Measurements from ENCODE around the gene GALT. TPM values are rescaled to one million over a fixed set of nuclear protein-coding genes. Genes with fewer than 3 reads are reported as not detected.

The GALT gene
- total RNA-seq, 2 experiments from 2014 or later: 42.0 to 44.6 TPM

- CTCF ChIA-PET: interaction anchor here (1.8 kb wide), 1 partner anchor 31 kb away, joined by 6 read pairs; no protein-coding TSS in a partner anchor
- intact Hi-C loops (cut with micrococcal nuclease): no loop called here
Measured at GRCh38 chr9:34671307-34671706, 24.8 kb downstream of the GALT start.

GRCh38 chr9:34674440-34674839 lies 28.0 kb downstream of the GALT start:
- no peak for DNase-seq
- CTCF ChIA-PET: interaction anchor here (1.5 to 5.7 kb wide), 2 partner anchors 26 to 28 kb away, joined by 4 to 65 read pairs; no protein-coding TSS in a partner anchor
- H3K9me3 Mint-ChIP-seq: peaks cover 8% of the 10 kb centered on the region
- intact Hi-C loops (cut with micrococcal nuclease): no loop called here
- H3K36me3 Mint-ChIP-seq (ENCODE audit: low read depth): peaks cover 3% of the 10 kb centered on the region
- H3K27ac Mint-ChIP-seq: no peak overlapping the region
- no peak overlapping the region for H3K4me3 Mint-ChIP-seq
- H3K27me3 Mint-ChIP-seq (ENCODE audit: low read depth): no peaks in the 10 kb centered on the region
- no peaks in the 10 kb centered on the region for H3K4me1 Mint-ChIP-seq (ENCODE audit: low read depth)

More at GRCh38 chr9:34671307-34671706, 24.8 kb downstream of the GALT start:
- Mint-ChIP-seq H3K27ac (no peak overlapping the region), H3K4me1 (ENCODE audit: low read depth) (no peaks in the 10 kb centered on the region), H3K9me3 (peaks cover 17% of the 10 kb centered on the region), H3K4me3 (no peak overlapping the region), H3K36me3 (ENCODE audit: low read depth) (peaks cover 10% of the 10 kb centered on the region), H3K27me3 (ENCODE audit: low read depth) (no peaks in the 10 kb centered on the region)
- DNase-seq: no peak

- CTCF ChIA-PET: interaction anchor here (0.9 to 5.7 kb wide), 7 partner anchors 8 to 34 kb away, joined by 3 to 65 read pairs (median 3); partner anchors contain the start of gene CCL21
- H3K4me3 Mint-ChIP-seq: no peak overlapping the region
- peak; percentile 81 for DNase-seq
- no peaks in the 10 kb centered on the region for H3K27me3 Mint-ChIP-seq (ENCODE audit: low read depth)
- H3K9me3 Mint-ChIP-seq: peaks cover 4% of the 10 kb centered on the region
- H3K27ac Mint-ChIP-seq: no peak overlapping the region
- no peaks in the 10 kb centered on the region for H3K4me1 Mint-ChIP-seq (ENCODE audit: low read depth)
- H3K36me3 Mint-ChIP-seq (ENCODE audit: low read depth): no peaks in the 10 kb centered on the region
- intact Hi-C loops (cut with micrococcal nuclease): loop anchor here (1.0 kb wide), 1 partner anchor 27 kb away; no protein-coding TSS in a partner anchor
Measured at GRCh38 chr9:34675048-34675714, 28.7 kb downstream of the GALT start.

GRCh38 chr9:34675869-34676268 lies 29.4 kb downstream of the GALT start:
- no peak overlapping the region for H3K4me3 Mint-ChIP-seq
- intact Hi-C loops (cut with micrococcal nuclease): loop anchor here (1.0 kb wide), 1 partner anchor 26 kb away; no protein-coding TSS in a partner anchor
- no peak overlapping the region for H3K27ac Mint-ChIP-seq
- H3K9me3 Mint-ChIP-seq: no peaks in the 10 kb centered on the region
- DNase-seq: no peak
- no peaks in the 10 kb centered on the region for H3K4me1 Mint-ChIP-seq (ENCODE audit: low read depth)
- no peaks in the 10 kb centered on the region for H3K36me3 Mint-ChIP-seq (ENCODE audit: low read depth)
- CTCF ChIA-PET: interaction anchor here (0.6 to 5.7 kb wide), 7 partner anchors 8 to 53 kb away, joined by 3 to 65 read pairs (median 3); partner anchors contain the start of gene CCL21
- no peaks in the 10 kb centered on the region for H3K27me3 Mint-ChIP-seq (ENCODE audit: low read depth)

GRCh38 chr9:34684145-34684544 lies 37.7 kb downstream of the GALT start:
- CTCF ChIA-PET: interaction anchor here (0.6 to 1.2 kb wide), 3 partner anchors 9 to 18 kb away, joined by 3 to 7 read pairs (median 6); no protein-coding TSS in a partner anchor
- Mint-ChIP-seq H3K36me3 (ENCODE audit: low read depth) (no peaks in the 10 kb centered on the region), H3K27me3 (ENCODE audit: low read depth) (no peaks in the 10 kb centered on the region), H3K9me3 (no peaks in the 10 kb centered on the region), H3K4me1 (ENCODE audit: low read depth) (peaks cover 9% of the 10 kb centered on the region), H3K27ac (no peak overlapping the region), H3K4me3 (no peak overlapping the region)
- intact Hi-C loops (cut with micrococcal nuclease): loop anchor here (1.0 kb wide), 2 partner anchors 20 to 38 kb away; partner anchors contain the start of gene GALT
- DNase-seq: peak; percentile 75

GRCh38 chr9:34684816-34685215 lies 38.3 kb downstream of the GALT start:
- H3K36me3 Mint-ChIP-seq (ENCODE audit: low read depth): no peaks in the 10 kb centered on the region
- peaks cover 9% of the 10 kb centered on the region for H3K4me1 Mint-ChIP-seq (ENCODE audit: low read depth)
- no peaks in the 10 kb centered on the region for H3K27me3 Mint-ChIP-seq (ENCODE audit: low read depth)
- no peaks in the 10 kb centered on the region for H3K9me3 Mint-ChIP-seq
- no peak for DNase-seq
- intact Hi-C loops (cut with micrococcal nuclease): loop anchor here (1.0 kb wide), 2 partner anchors 21 to 39 kb away; partner anchors contain the start of gene GALT
- no peak overlapping the region for H3K27ac Mint-ChIP-seq
- no peak overlapping the region for H3K4me3 Mint-ChIP-seq
- CTCF ChIA-PET: interaction anchor here (1.8 kb wide), 1 partner anchor 18 kb away, joined by 7 read pairs; no protein-coding TSS in a partner anchor

GRCh38 chr9:34685591-34685990 lies 39.1 kb downstream of the GALT start:
- Mint-ChIP-seq H3K9me3 (no peaks in the 10 kb centered on the region), H3K36me3 (ENCODE audit: low read depth) (no peaks in the 10 kb centered on the region), H3K4me1 (ENCODE audit: low read depth) (peaks cover 9% of the 10 kb centered on the region), H3K27ac (no peak overlapping the region), H3K27me3 (ENCODE audit: low read depth) (no peaks in the 10 kb centered on the region), H3K4me3 (no peak overlapping the region)
- intact Hi-C loops (cut with micrococcal nuclease): no loop called here
- CTCF ChIA-PET: interaction anchor here (0.5 to 2.1 kb wide), 3 partner anchors 14 to 1466 kb away, joined by 3 to 17 read pairs (median 7); no protein-coding TSS in a partner anchor
- no peak for DNase-seq

- intact Hi-C loops (cut with micrococcal nuclease): no loop called here
- Mint-ChIP-seq H3K27ac (no peak overlapping the region), H3K27me3 (ENCODE audit: low read depth) (no peaks in the 10 kb centered on the region), H3K36me3 (ENCODE audit: low read depth) (no peaks in the 10 kb centered on the region), H3K4me3 (no peak overlapping the region), H3K4me1 (ENCODE audit: low read depth) (peaks cover 9% of the 10 kb centered on the region), H3K9me3 (no peaks in the 10 kb centered on the region)
- no peak for DNase-seq
- CTCF ChIA-PET: interaction anchor here (0.5 to 2.1 kb wide), 3 partner anchors 14 to 1467 kb away, joined by 3 to 17 read pairs (median 7); no protein-coding TSS in a partner anchor
Measured at GRCh38 chr9:34686231-34686630, 39.8 kb downstream of the GALT start.

- CTCF ChIA-PET: interaction anchor here (0.6 to 2.1 kb wide), 3 partner anchors 13 to 384 kb away, joined by 4 to 17 read pairs (median 7); no protein-coding TSS in a partner anchor
- Mint-ChIP-seq H3K36me3 (ENCODE audit: low read depth) (no peaks in the 10 kb centered on the region), H3K27me3 (ENCODE audit: low read depth) (no peaks in the 10 kb centered on the region), H3K4me1 (ENCODE audit: low read depth) (peaks cover 9% of the 10 kb centered on the region), H3K4me3 (no peak overlapping the region), H3K27ac (no peak overlapping the region), H3K9me3 (no peaks in the 10 kb centered on the region)
- intact Hi-C loops (cut with micrococcal nuclease): no loop called here
- no peak for DNase-seq
Measured at GRCh38 chr9:34686732-34687131, 40.3 kb downstream of the GALT start.

- Mint-ChIP-seq H3K4me1 (ENCODE audit: low read depth) (peaks cover 9% of the 10 kb centered on the region), H3K36me3 (ENCODE audit: low read depth) (no peaks in the 10 kb centered on the region), H3K27me3 (ENCODE audit: low read depth) (no peaks in the 10 kb centered on the region), H3K4me3 (no peak overlapping the region), H3K9me3 (no peaks in the 10 kb centered on the region), H3K27ac (no peak overlapping the region)
- intact Hi-C loops (cut with micrococcal nuclease): no loop called here
- DNase-seq: no peak
- CTCF ChIA-PET: interaction anchor here (0.6 to 2.1 kb wide), 2 partner anchors 12 to 385 kb away, joined by 4 to 17 read pairs; no protein-coding TSS in a partner anchor
Measured at GRCh38 chr9:34687276-34688030, 41.0 kb downstream of the GALT start.

GRCh38 chr9:34688329-34689115 lies 42.0 kb downstream of the GALT start:
- Mint-ChIP-seq H3K4me3 (no peak overlapping the region), H3K9me3 (no peaks in the 10 kb centered on the region), H3K36me3 (ENCODE audit: low read depth) (no peaks in the 10 kb centered on the region), H3K4me1 (ENCODE audit: low read depth) (peaks cover 9% of the 10 kb centered on the region), H3K27me3 (ENCODE audit: low read depth) (no peaks in the 10 kb centered on the region), H3K27ac (no peak overlapping the region)
- intact Hi-C loops (cut with micrococcal nuclease): no loop called here
- CTCF ChIA-PET: interaction anchor here (0.6 to 1.1 kb wide), 2 partner anchors 14 to 923 kb away, joined by 3 to 5 read pairs; no protein-coding TSS in a partner anchor
- DNase-seq: no peak
